Lower leg skin (tissue), 4 donors: ENCODE results near the gene KCNA10. TPM values are rescaled to one million over a fixed set of nuclear protein-coding genes. Genes with fewer than 3 reads are reported as not detected.

ENCODE experiments used
- DNase-seq, 2 donors: peaks; one replicate each; pipeline ENCODE4 v3.0.0-alpha.2; 2019; ENCODE audit warnings: low spot score in 2 of 2
- H3K4me3 ChIP-seq: fragments of 200-600 bp; sonication (generic); 2 replicates; pipeline ENCODE4 v1.5.1; 2017; ENCODE audit warnings: mild to moderate bottlenecking, low read depth; ENCODE audit not compliant: poor library complexity, severe bottlenecking
- CTCF ChIP-seq, 3 donors: fragments of 450-650 bp; IDR thresholded peaks; one replicate each; pipeline ENCODE4 v1.5.1; 2016; ENCODE audit warnings: antibody characterized with exemption in 3 of 3, mild to moderate bottlenecking in 3 of 3, moderate library complexity in 2 of 3
- POLR2A ChIP-seq, 2 donors: fragments of 450-650 bp; IDR thresholded peaks; one replicate each; pipeline ENCODE4 v1.6.1; 2016 to 2017; ENCODE audit warnings: antibody characterized with exemption in 2 of 2, mild to moderate bottlenecking in 1 of 2, moderate library complexity in 1 of 2
- WGBS, 2 donors: methylation state at CpG; one replicate each; pipeline ENCODE4 v1.1.5; 2018; 5-methylcytosine and 5-hydroxymethylcytosine counted together
- intact Hi-C: fragments of 100-400 bp; cut with DNase I; formaldehyde crosslinking; loops from one replicate; pipeline ENCODE4 v1.15.0; 2023; ENCODE audit warnings: low total_unique reads
- total RNA-seq, 4 donors: library from RNA; depleted of rRNA; stranded (reverse); fragments of >200 nt; gene quantifications; one replicate each; pipeline ENCODE4 v1.1.0, GENCODE V29; 2016

The KCNA10 gene
- total RNA-seq, 4 donors from 2014 or later, result not detected

- intact Hi-C loops, result no loop called here
- no peak for TF ChIP-seq CTCF (IDR thresholded peaks at IDR 0.05)
- no peak for TF ChIP-seq POLR2A (IDR thresholded peaks at IDR 0.05)
- H3K4me3 ChIP-seq, result no peak overlapping the region
- WGBS, 2 donors, result 71 to 80% methylated on average over 2 of the region's 2 CpGs
- no peak for DNase-seq
Observed at GRCh38 chr1:110549831-110550230, 30.9 kb upstream of the KCNA10 start.

GRCh38 chr1:110548381-110548780 is 29.4 kb upstream of the KCNA10 start:
- intact Hi-C loops, result no loop called here
- no peak for TF ChIP-seq CTCF (IDR thresholded peaks at IDR 0.05)
- TF ChIP-seq POLR2A (IDR thresholded peaks at IDR 0.05), result no peak
- WGBS, 2 donors, result 71 to 75% methylated on average over 4 of the region's 4 CpGs
- DNase-seq, result no peak
- H3K4me3 ChIP-seq, result no peak overlapping the region

- intact Hi-C loops, result no loop called here
- DNase-seq, result no peak
- no peak for TF ChIP-seq POLR2A (IDR thresholded peaks at IDR 0.05)
- no peak for TF ChIP-seq CTCF (IDR thresholded peaks at IDR 0.05)
- 62 to 67% methylated on average over 2 of the region's 2 CpGs for WGBS, 2 donors
- no peak overlapping the region for H3K4me3 ChIP-seq
Observed at GRCh38 chr1:110547017-110547416, 28.0 kb upstream of the KCNA10 start.

GRCh38 chr1:110545492-110545891 is 26.5 kb upstream of the KCNA10 start:
- DNase-seq, result no peak
- 49 to 59% methylated on average over 2 of the region's 2 CpGs for WGBS, 2 donors
- intact Hi-C loops, result no loop called here
- no peak for TF ChIP-seq POLR2A (IDR thresholded peaks at IDR 0.05)
- no peak for TF ChIP-seq CTCF (IDR thresholded peaks at IDR 0.05)
- no peak overlapping the region for H3K4me3 ChIP-seq

GRCh38 chr1:110544753-110545152 is 25.8 kb upstream of the KCNA10 start:
- no peak for DNase-seq
- H3K4me3 ChIP-seq, result no peak overlapping the region
- intact Hi-C loops, result no loop called here
- TF ChIP-seq POLR2A (IDR thresholded peaks at IDR 0.05) (no peak), CTCF (IDR thresholded peaks at IDR 0.05) (no peak)
- WGBS, 2 donors, result 50 to 58% methylated on average over 3 of the region's 3 CpGs

- intact Hi-C loops, result no loop called here
- 50% methylated on average over 4 of the region's 4 CpGs for WGBS, 2 donors
Observed at GRCh38 chr1:110542725-110543124, 23.8 kb upstream of the KCNA10 start.

More at GRCh38 chr1:110542725-110543124, 23.8 kb upstream of the KCNA10 start:
- H3K4me3 ChIP-seq, result no peak overlapping the region
- TF ChIP-seq POLR2A (IDR thresholded peaks at IDR 0.05) (no peak), CTCF (IDR thresholded peaks at IDR 0.05) (no peak)
- DNase-seq, result no peak
